HEK293T (cell line): Measurements from ENCODE around the gene UQCR11.

Source experiments
- CTCF ChIA-PET: fragments of 350-600 bp; formaldehyde crosslinking; extraction: SDS; loops from one replicate; lab custom pipeline; 2021; ENCODE audit warnings: antibody characterized with exemption, inconsistent platforms; lab: Yijun Ruan, JAX
- POLR2A ChIA-PET: fragments of 350-600 bp; formaldehyde crosslinking; extraction: SDS; loops from one replicate; lab custom pipeline; 2020; ENCODE audit warnings: antibody characterized with exemption, inconsistent platforms; lab: Yijun Ruan, JAX
- DNase-seq: peaks from one replicate; pipeline ENCODE4 v3.0.0; 2012; ENCODE audit warnings: mixed read lengths; ENCODE audit errors: extremely low spot score
- ARNT ChIP-seq: fragments of 450-650 bp; IDR thresholded peaks from 2 replicates; pipeline ENCODE4 v1.6.1; 2017; ENCODE audit warnings: mild to moderate bottlenecking
- BHLHE40 ChIP-seq: fragments of 450-650 bp; IDR thresholded peaks from 2 replicates; pipeline ENCODE4 v1.6.1; 2016; ENCODE audit warnings: mild to moderate bottlenecking, moderate library complexity, borderline replicate concordance
- CTBP1 ChIP-seq: fragments of 450-650 bp; IDR thresholded peaks from 2 replicates; pipeline ENCODE4 v1.6.1; 2016; ENCODE audit warnings: borderline replicate concordance
- ELF4 ChIP-seq: fragments of 450-650 bp; IDR thresholded peaks from 2 replicates; pipeline ENCODE4 v1.6.1; 2017; ENCODE audit warnings: antibody characterized with exemption
- FOXA1 ChIP-seq: fragments of 450-650 bp; IDR thresholded peaks from 2 replicates; pipeline ENCODE4 v1.6.1; 2016; ENCODE audit warnings: mild to moderate bottlenecking
- FOXK2 ChIP-seq: fragments of 450-650 bp; IDR thresholded peaks from 2 replicates; pipeline ENCODE4 v1.6.1; 2016; ENCODE audit warnings: mild to moderate bottlenecking
- FOXM1 ChIP-seq: fragments of 450-650 bp; IDR thresholded peaks from 2 replicates; pipeline ENCODE4 v1.6.1; 2017; ENCODE audit warnings: mild to moderate bottlenecking, borderline replicate concordance
- HDGF ChIP-seq: fragments of 450-650 bp; IDR thresholded peaks from 2 replicates; pipeline ENCODE4 v1.6.1; 2017; ENCODE audit warnings: antibody characterized with exemption, borderline replicate concordance
- L3MBTL2 ChIP-seq: fragments of 450-650 bp; conservative IDR thresholded peaks from 2 replicates; pipeline ENCODE4 v1.6.1; 2016; ENCODE audit warnings: mild to moderate bottlenecking
- LEF1 ChIP-seq: fragments of 450-650 bp; IDR thresholded peaks from 2 replicates; pipeline ENCODE4 v1.6.1; 2017; ENCODE audit warnings: mild to moderate bottlenecking, borderline replicate concordance
- NFRKB ChIP-seq: fragments of 450-650 bp; IDR thresholded peaks from 2 replicates; pipeline ENCODE4 v1.6.1; 2016; ENCODE audit warnings: mild to moderate bottlenecking, moderate library complexity
- PKNOX1 ChIP-seq: fragments of 450-650 bp; IDR thresholded peaks from 2 replicates; pipeline ENCODE4 v1.6.1; 2016
- SP1 ChIP-seq: fragments of 450-650 bp; IDR thresholded peaks from 2 replicates; pipeline ENCODE4 v1.6.1; 2017
- SUZ12 ChIP-seq: fragments of 450-650 bp; IDR thresholded peaks from 2 replicates; pipeline ENCODE4 v1.6.1; 2016; ENCODE audit warnings: mild to moderate bottlenecking
- TARDBP ChIP-seq: fragments of 450-650 bp; IDR thresholded peaks from 2 replicates; pipeline ENCODE4 v1.6.1; 2016
- ZNF384 ChIP-seq: fragments of 450-650 bp; IDR thresholded peaks from 2 replicates; pipeline ENCODE4 v1.6.1; 2016

Gene UQCR11

GRCh38 chr19:1630012-1630411 lies 24.8 kb upstream of the UQCR11 start:
- no peak for TF ChIP-seq NFRKB
- no peak for TF ChIP-seq BHLHE40
- TF ChIP-seq ELF4 = no peak
- no peak for TF ChIP-seq FOXA1
- no peak for TF ChIP-seq HDGF
- TF ChIP-seq LEF1 = no peak
- TF ChIP-seq FOXM1 = no peak
- no peak for TF ChIP-seq TARDBP
- no peak for TF ChIP-seq L3MBTL2
- no peak for TF ChIP-seq CTBP1
- TF ChIP-seq ARNT = no peak
- no peak for TF ChIP-seq FOXK2
- TF ChIP-seq SUZ12 = no peak
- no peak for TF ChIP-seq ZNF384
- TF ChIP-seq SP1 = no peak
- no peak for TF ChIP-seq PKNOX1
- ChIA-PET POLR2A (no interaction called here), CTCF (no interaction called here)
- no peak for DNase-seq

- DNase-seq = no peak
- POLR2A ChIA-PET = no interaction called here
- TF ChIP-seq FOXK2 = no peak
- no peak for TF ChIP-seq ELF4
- no peak for TF ChIP-seq CTBP1
- TF ChIP-seq TARDBP = no peak
- no peak for TF ChIP-seq NFRKB
- TF ChIP-seq BHLHE40 = no peak
- no peak for TF ChIP-seq SUZ12
- no peak for TF ChIP-seq ZNF384
- no peak for TF ChIP-seq SP1
- no peak for TF ChIP-seq FOXM1
- no peak for TF ChIP-seq LEF1
- TF ChIP-seq PKNOX1 = no peak
- no peak for TF ChIP-seq L3MBTL2
- TF ChIP-seq ARNT = no peak
- no peak for TF ChIP-seq HDGF
- CTCF ChIA-PET = no interaction called here
Observed at GRCh38 chr19:1629256-1629808, 24.1 kb upstream of the UQCR11 start.

GRCh38 chr19:1627194-1627593 lies 21.9 kb upstream of the UQCR11 start:
- ChIA-PET POLR2A (no interaction called here), CTCF (no interaction called here)
- no peak for DNase-seq
- no peak for TF ChIP-seq ELF4
- no peak for TF ChIP-seq CTBP1
- TF ChIP-seq FOXM1 = no peak
- no peak for TF ChIP-seq ZNF384
- no peak for TF ChIP-seq BHLHE40
- TF ChIP-seq SP1 = no peak
- no peak for TF ChIP-seq PKNOX1
- no peak for TF ChIP-seq FOXA1
- no peak for TF ChIP-seq L3MBTL2
- TF ChIP-seq NFRKB = no peak
- TF ChIP-seq ARNT = no peak
- TF ChIP-seq TARDBP = no peak

GRCh38 chr19:1626417-1627010 lies 21.3 kb upstream of the UQCR11 start:
- POLR2A ChIA-PET = no interaction called here
- CTCF ChIA-PET = no interaction called here
- no peak for TF ChIP-seq CTBP1
- no peak for DNase-seq

- POLR2A ChIA-PET = no interaction called here
- peak; percentile 81 for DNase-seq
- no peak for TF ChIP-seq ARNT
- TF ChIP-seq FOXM1 = no peak
- TF ChIP-seq SUZ12 = no peak
- TF ChIP-seq FOXK2 = no peak
- no peak for TF ChIP-seq ZNF384
- TF ChIP-seq LEF1 = no peak
- TF ChIP-seq HDGF = no peak
- no peak for TF ChIP-seq SP1
- no peak for TF ChIP-seq NFRKB
- CTCF ChIA-PET = no interaction called here
Observed at GRCh38 chr19:1624458-1624857, 19.2 kb upstream of the UQCR11 start.

- POLR2A ChIA-PET = no interaction called here
- no peak for TF ChIP-seq FOXA1
- no peak for TF ChIP-seq CTBP1
- DNase-seq = no peak
- CTCF ChIA-PET = no interaction called here
Observed at GRCh38 chr19:1622541-1622940, 17.3 kb upstream of the UQCR11 start.

GRCh38 chr19:1622007-1622406 lies 16.7 kb upstream of the UQCR11 start:
- CTCF ChIA-PET = no interaction called here
- DNase-seq = no peak
- TF ChIP-seq TARDBP (no peak), L3MBTL2 (no peak), PKNOX1 (no peak), ZNF384 (no peak), NFRKB (no peak), FOXM1 (no peak), ELF4 (no peak), BHLHE40 (no peak)
- POLR2A ChIA-PET = no interaction called here
